Esophagus squamous epithelium (tissue), 4 donors: ENCODE measurements around the gene RPL37.

Source experiments
- POLR2A ChIP-seq, 4 donors: fragments of 450-650 bp; IDR thresholded peaks; one replicate each; pipeline ENCODE4 v1.6.1; 2017; ENCODE audit warnings: antibody characterized with exemption in 4 of 4, mild to moderate bottlenecking in 4 of 4, moderate library complexity in 3 of 4
- TF ChIP-seq, protein P1 (sequence below), 6 experiments: fragments of 450-650 bp in 4 of 6; fragments of 200-600 bp in 2 of 6; sonication (generic) in 2 of 6; IDR thresholded peaks; one replicate each; pipeline ENCODE4 v1.5.1; 2016 to 2019; ENCODE audit warnings: antibody characterized with exemption in 6 of 6, mild to moderate bottlenecking in 4 of 6, moderate library complexity in 4 of 6

DNA sequence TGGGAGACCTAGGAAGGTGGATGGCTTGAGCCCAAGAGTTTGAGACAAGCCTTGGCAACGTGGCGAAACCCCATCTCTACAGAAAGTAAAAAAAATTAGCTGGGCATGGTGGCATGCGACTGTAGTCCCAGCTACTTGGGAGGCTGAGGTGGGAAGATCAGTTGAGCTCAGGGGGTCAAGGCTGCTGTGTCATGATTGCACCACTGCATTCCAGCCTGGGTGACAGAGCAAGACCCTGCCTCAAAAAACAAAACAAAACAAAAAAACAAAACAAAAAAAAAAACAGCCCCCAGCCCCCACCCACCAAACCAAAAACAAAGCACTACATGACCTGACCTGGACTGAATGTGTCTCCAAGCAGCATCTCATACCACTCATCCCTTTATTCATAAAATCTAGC lies 40.9 kb upstream of the RPL37 start:
- TF ChIP-seq, protein P1, sequence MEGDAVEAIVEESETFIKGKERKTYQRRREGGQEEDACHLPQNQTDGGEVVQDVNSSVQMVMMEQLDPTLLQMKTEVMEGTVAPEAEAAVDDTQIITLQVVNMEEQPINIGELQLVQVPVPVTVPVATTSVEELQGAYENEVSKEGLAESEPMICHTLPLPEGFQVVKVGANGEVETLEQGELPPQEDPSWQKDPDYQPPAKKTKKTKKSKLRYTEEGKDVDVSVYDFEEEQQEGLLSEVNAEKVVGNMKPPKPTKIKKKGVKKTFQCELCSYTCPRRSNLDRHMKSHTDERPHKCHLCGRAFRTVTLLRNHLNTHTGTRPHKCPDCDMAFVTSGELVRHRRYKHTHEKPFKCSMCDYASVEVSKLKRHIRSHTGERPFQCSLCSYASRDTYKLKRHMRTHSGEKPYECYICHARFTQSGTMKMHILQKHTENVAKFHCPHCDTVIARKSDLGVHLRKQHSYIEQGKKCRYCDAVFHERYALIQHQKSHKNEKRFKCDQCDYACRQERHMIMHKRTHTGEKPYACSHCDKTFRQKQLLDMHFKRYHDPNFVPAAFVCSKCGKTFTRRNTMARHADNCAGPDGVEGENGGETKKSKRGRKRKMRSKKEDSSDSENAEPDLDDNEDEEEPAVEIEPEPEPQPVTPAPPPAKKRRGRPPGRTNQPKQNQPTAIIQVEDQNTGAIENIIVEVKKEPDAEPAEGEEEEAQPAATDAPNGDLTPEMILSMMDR (IDR thresholded peaks at IDR 0.05): no peak
- TF ChIP-seq POLR2A (IDR thresholded peaks at IDR 0.05): no peak
